ENCODE data around the gene TMEFF2.

TMEFF2 gene

GRCh38 chr2:192002418-192002817 lies 192.3 kb downstream of the TMEFF2 start:
- TF ChIP-seq CTCF (conservative IDR thresholded peaks at IDR 0.05; ENCODE audit: low read depth): no peak
- CTCF ChIA-PET: interaction anchor here (0.6 kb wide), 2 partner anchors 108 to 1584 kb away, joined by 3 to 6 read pairs; no protein-coding TSS in a partner anchor
- no peak for DNase-seq (ENCODE audit: low spot score)
- H3K27ac ChIP-seq: no peak overlapping the region
- POLR2A ChIA-PET (ENCODE audit: low non-redundant PET): no interaction called here

GRCh38 chr2:192000196-192000980 lies 194.3 kb downstream of the TMEFF2 start:
- no peak for TF ChIP-seq CTCF (conservative IDR thresholded peaks at IDR 0.05; ENCODE audit: low read depth)
- DNase-seq (ENCODE audit: low spot score): no peak
- ChIA-PET POLR2A (ENCODE audit: low non-redundant PET) (no interaction called here), CTCF (no interaction called here)
- no peak overlapping the region for H3K27ac ChIP-seq

GRCh38 chr2:191999101-191999841 lies 195.5 kb downstream of the TMEFF2 start:
- TF ChIP-seq CTCF (conservative IDR thresholded peaks at IDR 0.05; ENCODE audit: low read depth): no peak
- ChIA-PET CTCF (no interaction called here), POLR2A (ENCODE audit: low non-redundant PET) (no interaction called here)
- DNase-seq (ENCODE audit: low spot score): no peak
- no peak overlapping the region for H3K27ac ChIP-seq

GRCh38 chr2:191995285-191995684 lies 199.4 kb downstream of the TMEFF2 start:
- CTCF ChIA-PET: no interaction called here
- POLR2A ChIA-PET (ENCODE audit: low non-redundant PET): no interaction called here
- DNase-seq (ENCODE audit: low spot score): no peak
- no peak for TF ChIP-seq CTCF (conservative IDR thresholded peaks at IDR 0.05; ENCODE audit: low read depth)
- H3K27ac ChIP-seq: no peak overlapping the region

GRCh38 chr2:191994749-191995148 lies 200.0 kb downstream of the TMEFF2 start:
- H3K27ac ChIP-seq: no peak overlapping the region
- CTCF ChIA-PET: no interaction called here
- POLR2A ChIA-PET (ENCODE audit: low non-redundant PET): no interaction called here
- TF ChIP-seq CTCF (conservative IDR thresholded peaks at IDR 0.05; ENCODE audit: low read depth): no peak
- no peak for DNase-seq (ENCODE audit: low spot score)

- H3K27ac ChIP-seq: no peak overlapping the region
- ChIA-PET CTCF (interaction anchor here (0.6 kb wide), 1 partner anchor 37 kb away, joined by 4 read pairs; no protein-coding TSS in a partner anchor), POLR2A (ENCODE audit: low non-redundant PET) (no interaction called here)
- TF ChIP-seq CTCF (conservative IDR thresholded peaks at IDR 0.05; ENCODE audit: low read depth): no peak
- no peak for DNase-seq (ENCODE audit: low spot score)
These were observed 203.3 kb downstream of the TMEFF2 start for GRCh38 chr2:191991442-191991841.

All from RWPE1 (cell line).